Stomach (tissue), 9 donors: ENCODE results near the gene SHISA5. TPM values are rescaled to one million over a fixed set of nuclear protein-coding genes. Genes with fewer than 3 reads are reported as not detected.

Experiments
- DNase-seq, 2 donors: peaks; one replicate each; pipeline versions ENCODE4 v3.0.0 to v3.0.0-alpha.2; 2013 to 2019
- H3K27ac ChIP-seq, 5 donors: fragments of 200-600 bp in 4 of 5; sonication (generic) in 4 of 5; one replicate each; pipeline ENCODE4 v1.5.1; 2013 to 2019; ENCODE audit warnings: mild to moderate bottlenecking in 1 of 5, moderate library complexity in 1 of 5
- H3K27me3 ChIP-seq, 3 donors: fragments of 200-600 bp; sonication (generic); one replicate each; pipeline ENCODE4 v1.5.1; 2017 to 2019; ENCODE audit warnings: mixed run types in 1 of 3
- H3K36me3 ChIP-seq, 4 donors: fragments of 200-600 bp; sonication (generic); 1 replicate in 3 of 4; 2 replicates in 1 of 4; pipeline ENCODE4 v1.5.1; 2016 to 2019
- H3K4me1 ChIP-seq, 4 donors: fragments of 200-600 bp; sonication (generic); one replicate each; pipeline ENCODE4 v1.5.1; 2016 to 2019
- H3K4me3 ChIP-seq, 4 donors: fragments of 200-600 bp; sonication (generic) in 3 of 4; one replicate each; pipeline ENCODE4 v1.5.1; 2016 to 2019; ENCODE audit warnings: mild to moderate bottlenecking in 1 of 4
- H3K9me3 ChIP-seq, 4 donors: fragments of 200-600 bp; sonication (generic); one replicate each; pipeline ENCODE4 v1.5.1; 2016 to 2019
- EP300 ChIP-seq: sonication (generic); formaldehyde crosslinking; IDR thresholded peaks from one replicate; pipeline ENCODE4 v1.6.1; 2017; ENCODE audit warnings: antibody characterized with exemption
- POLR2A ChIP-seq, 4 donors: fragments of 450-650 bp; IDR thresholded peaks; one replicate each; pipeline ENCODE4 v1.6.1; 2016; ENCODE audit warnings: antibody characterized with exemption in 4 of 4, control low read depth in 2 of 4, mild to moderate bottlenecking in 1 of 4, moderate library complexity in 1 of 4
- POLR2AphosphoS5 ChIP-seq, 3 donors: sonication (generic); formaldehyde crosslinking; IDR thresholded peaks; one replicate each; pipeline ENCODE4 v1.6.1; 2016; ENCODE audit warnings: antibody characterized with exemption in 3 of 3
- WGBS, 5 donors: extraction: QIAGEN DNeasy Blood & Tissue Kit in 3 of 5; methylation state at CpG; one replicate each; pipeline versions ENCODE4 v1.1.5 to v1.1.7; 2013 to 2018; 5-methylcytosine and 5-hydroxymethylcytosine counted together
- intact Hi-C: fragments of 100-400 bp; cut with DNase I; formaldehyde crosslinking; loops from one replicate; pipeline ENCODE4 v1.15.1; 2023; ENCODE audit warnings: low total_unique reads
- polyA plus RNA-seq, 3 donors: library from polyadenylated mRNA; stranded (reverse); fragments of 200-250 nt; gene quantifications; one replicate each; pipeline ENCODE4 v1.2.3, GENCODE V29; 2013
- total RNA-seq, 5 donors: library from RNA; depleted of rRNA; stranded (reverse); fragments of >200 nt; gene quantifications; one replicate each; pipeline versions ENCODE4 v1.1.0 to v1.2.3, GENCODE V29; 2014 to 2016
- TF ChIP-seq, protein P1 (sequence below), 7 experiments: fragments of 450-650 bp in 4 of 7; fragments of 200-600 bp in 3 of 7; sonication (generic) in 3 of 7; IDR thresholded peaks; one replicate each; pipeline ENCODE4 v1.5.1; 2016 to 2019; ENCODE audit warnings: antibody characterized with exemption in 7 of 7, control low read depth in 2 of 7, mild to moderate bottlenecking in 1 of 7
- donor health status: healthy with polysubstance abuse.
- donor health status: Bipolar disorder and iron deficiency.
- donor health status: healthy.

SHISA5 gene
- total and polyA plus RNA-seq, 8 donors: 43.4 to 182 (median 58.1) TPM

DNA sequence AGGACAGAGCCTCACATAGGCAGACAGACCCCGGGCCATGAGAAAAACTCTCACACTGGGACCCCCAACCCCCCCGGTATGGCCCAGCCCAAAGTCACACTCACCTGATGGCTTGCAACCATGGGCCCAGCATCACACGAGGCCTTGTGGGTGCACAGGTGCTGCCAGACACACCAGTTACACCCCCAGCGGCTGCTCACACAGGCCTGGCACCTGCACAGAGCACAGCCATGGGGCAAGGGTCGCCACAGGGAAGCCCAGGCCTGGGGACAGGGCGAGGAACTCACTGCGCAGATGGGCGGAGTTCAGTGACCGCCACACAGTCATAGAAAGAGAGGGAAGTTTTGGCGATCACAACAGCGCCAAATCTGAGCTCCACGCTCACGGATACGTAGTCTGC lies 83.4 kb downstream of the SHISA5 start:
- Histone ChIP-seq H3K4me1 (peaks cover 15 to 37% (median 27%) of the 10 kb centered on the region in 4 donors), H3K36me3 (peaks cover 32 to 89% (median 79%) of the 10 kb centered on the region in 4 donors), H3K9me3 (no peaks in the 10 kb centered on the region), H3K27me3 (no peaks in the 10 kb centered on the region), H3K4me3 (no peak overlapping the region), H3K27ac (no peak overlapping the region)
- DNase-seq: no peak
- TF ChIP-seq EP300: no peak
- intact Hi-C loops: no loop called here
- WGBS, 5 donors: 86 to 93% (median 93%) methylated on average over 10 to 14 of the region's 14 CpGs

- Histone ChIP-seq H3K4me3 (no peak overlapping the region), H3K27me3 (no peaks in the 10 kb centered on the region), H3K4me1 (peaks cover 9 to 31% (median 19%) of the 10 kb centered on the region in 4 donors), H3K36me3 (peaks cover 40 to 99% (median 89%) of the 10 kb centered on the region in 4 donors), H3K27ac (no peak overlapping the region), H3K9me3 (no peaks in the 10 kb centered on the region)
- DNase-seq: no peak
- intact Hi-C loops: loop anchor here (10.0 kb wide), 1 partner anchor 145 kb away; no protein-coding TSS in a partner anchor
- WGBS, 5 donors: 90 to 96% (median 91%) methylated on average over 12 to 17 of the region's 17 CpGs
- TF ChIP-seq POLR2AphosphoS5 (IDR thresholded peaks at IDR 0.05): no peak
- TF ChIP-seq, protein P1, sequence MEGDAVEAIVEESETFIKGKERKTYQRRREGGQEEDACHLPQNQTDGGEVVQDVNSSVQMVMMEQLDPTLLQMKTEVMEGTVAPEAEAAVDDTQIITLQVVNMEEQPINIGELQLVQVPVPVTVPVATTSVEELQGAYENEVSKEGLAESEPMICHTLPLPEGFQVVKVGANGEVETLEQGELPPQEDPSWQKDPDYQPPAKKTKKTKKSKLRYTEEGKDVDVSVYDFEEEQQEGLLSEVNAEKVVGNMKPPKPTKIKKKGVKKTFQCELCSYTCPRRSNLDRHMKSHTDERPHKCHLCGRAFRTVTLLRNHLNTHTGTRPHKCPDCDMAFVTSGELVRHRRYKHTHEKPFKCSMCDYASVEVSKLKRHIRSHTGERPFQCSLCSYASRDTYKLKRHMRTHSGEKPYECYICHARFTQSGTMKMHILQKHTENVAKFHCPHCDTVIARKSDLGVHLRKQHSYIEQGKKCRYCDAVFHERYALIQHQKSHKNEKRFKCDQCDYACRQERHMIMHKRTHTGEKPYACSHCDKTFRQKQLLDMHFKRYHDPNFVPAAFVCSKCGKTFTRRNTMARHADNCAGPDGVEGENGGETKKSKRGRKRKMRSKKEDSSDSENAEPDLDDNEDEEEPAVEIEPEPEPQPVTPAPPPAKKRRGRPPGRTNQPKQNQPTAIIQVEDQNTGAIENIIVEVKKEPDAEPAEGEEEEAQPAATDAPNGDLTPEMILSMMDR (IDR thresholded peaks at IDR 0.05): no peak
- TF ChIP-seq POLR2A (IDR thresholded peaks at IDR 0.05): no peak
- no peak for TF ChIP-seq EP300
Observed at GRCh38 chr3:48419597-48419996, 84.4 kb downstream of the SHISA5 start.

DNA sequence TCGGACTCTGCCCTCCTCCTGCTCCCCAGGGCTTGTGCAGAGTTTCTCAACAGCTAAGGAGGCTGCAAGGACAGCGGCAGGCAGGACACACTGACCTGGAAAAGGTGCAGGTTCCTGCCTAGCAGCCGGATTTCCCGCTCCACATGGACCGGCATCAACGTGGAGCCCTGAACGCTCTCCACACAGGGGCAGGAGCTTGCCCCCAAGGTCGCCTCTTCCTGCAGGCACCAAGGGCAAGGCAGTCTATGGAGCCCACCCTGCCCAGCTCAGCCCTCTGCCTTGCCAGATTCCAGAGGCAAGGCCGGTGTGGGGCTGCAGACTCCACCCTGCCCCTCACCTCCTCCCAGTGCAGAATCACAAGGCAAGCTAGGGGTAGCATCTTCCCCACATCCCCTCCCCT lies 84.8 kb downstream of the SHISA5 start:
- peaks cover 45 to 100% (median 91%) of the 10 kb centered on the region in 4 donors for H3K36me3 ChIP-seq
- peaks cover 9 to 29% (median 17%) of the 10 kb centered on the region in 4 donors for H3K4me1 ChIP-seq
- H3K4me3 ChIP-seq: no peak overlapping the region
- H3K9me3 ChIP-seq: no peaks in the 10 kb centered on the region
- H3K27ac ChIP-seq: no peak overlapping the region
- no peak for DNase-seq
- no peaks in the 10 kb centered on the region for H3K27me3 ChIP-seq
- intact Hi-C loops: loop anchor here (10.0 kb wide), 1 partner anchor 144 kb away; no protein-coding TSS in a partner anchor
- TF ChIP-seq POLR2A (IDR thresholded peaks at IDR 0.05) (no peak), POLR2AphosphoS5 (IDR thresholded peaks at IDR 0.05) (no peak), EP300 (no peak)
- TF ChIP-seq, protein P1 (IDR thresholded peaks at IDR 0.05): no peak
- WGBS, 5 donors: 79 to 98% (median 91%) methylated on average over 7 to 9 of the region's 9 CpGs

- intact Hi-C loops: loop anchor here (10.0 kb wide), 1 partner anchor 144 kb away; no protein-coding TSS in a partner anchor
- Histone ChIP-seq H3K9me3 (no peaks in the 10 kb centered on the region), H3K4me3 (no peak overlapping the region), H3K27ac (no peak overlapping the region), H3K27me3 (no peaks in the 10 kb centered on the region), H3K4me1 (peaks cover 9 to 26% (median 14%) of the 10 kb centered on the region in 4 donors), H3K36me3 (peaks cover 50 to 100% (median 91%) of the 10 kb centered on the region in 4 donors)
- TF ChIP-seq POLR2A (IDR thresholded peaks at IDR 0.05) (no peak), EP300 (no peak), POLR2AphosphoS5 (IDR thresholded peaks at IDR 0.05) (no peak)
- TF ChIP-seq, protein P1 (IDR thresholded peaks at IDR 0.05): no peak
- DNase-seq: no peak
- WGBS, 5 donors: 78 to 92% (median 83%) methylated on average over 6 to 9 of the region's 9 CpGs
Observed at GRCh38 chr3:48418651-48419050, 85.3 kb downstream of the SHISA5 start.

DNA sequence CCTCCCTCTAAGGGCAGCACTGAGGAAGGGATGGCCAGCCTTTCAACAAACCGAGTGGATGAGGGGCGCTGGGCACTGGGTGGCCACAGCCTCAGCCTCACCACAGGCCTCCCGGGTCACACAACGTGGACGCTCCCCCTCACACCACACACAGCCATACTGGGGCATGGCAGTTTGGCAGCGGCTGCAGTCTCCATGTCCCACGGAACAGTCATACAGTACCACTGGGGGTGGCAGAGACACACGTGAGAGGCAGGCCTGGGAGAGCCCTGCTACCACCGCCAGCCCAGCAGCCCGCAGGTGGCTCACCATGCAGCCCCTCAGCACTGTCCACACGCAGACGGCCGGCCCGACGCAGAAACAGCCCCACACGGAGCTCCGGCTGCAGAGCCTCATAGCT lies 85.8 kb downstream of the SHISA5 start:
- no peak for DNase-seq
- Histone ChIP-seq H3K27ac (no peak overlapping the region), H3K4me3 (no peak overlapping the region), H3K4me1 (peaks cover 6 to 21% (median 12%) of the 10 kb centered on the region in 4 donors), H3K36me3 (peaks cover 53 to 100% (median 91%) of the 10 kb centered on the region in 4 donors), H3K27me3 (no peaks in the 10 kb centered on the region), H3K9me3 (no peaks in the 10 kb centered on the region)
- TF ChIP-seq POLR2A (IDR thresholded peaks at IDR 0.05): no peak
- TF ChIP-seq, protein P1 (IDR thresholded peaks at IDR 0.05): no peak
- no peak for TF ChIP-seq EP300
- TF ChIP-seq POLR2AphosphoS5 (IDR thresholded peaks at IDR 0.05): no peak
- intact Hi-C loops: loop anchor here (10.0 kb wide), 1 partner anchor 143 kb away; no protein-coding TSS in a partner anchor
- 84 to 94% (median 91%) methylated on average over 14 to 17 of the region's 17 CpGs for WGBS, 5 donors
